Brain pericyte (primary cell): ENCODE results near the gene NFKBIA.
"Not testable (repeated sequence)": the region's sequence is repeated elsewhere in the genome, so short reads cannot be mapped to it uniquely, and the experiment has no call there.

ENCODE experiments used
- DNase-seq: peaks from one replicate; pipeline ENCODE4 v3.0.0-alpha.2; 2012; ENCODE audit warnings: low read depth, low spot score

Gene NFKBIA

GRCh38 chr14:35408026-35408425 is 3.5 kb upstream of the NFKBIA start:
- DNase-seq = no peak

GRCh38 chr14:35407306-35407630 is 2.7 kb upstream of the NFKBIA start:
- DNase-seq = no peak

- no peak for DNase-seq
Measured at GRCh38 chr14:35406506-35407305, 2.2 kb upstream of the NFKBIA start.

- no peak for DNase-seq
Measured at GRCh38 chr14:35406090-35406489, 1.5 kb upstream of the NFKBIA start.

GRCh38 chr14:35405304-35405996 is 901 bp upstream of the NFKBIA start:
- DNase-seq = no peak

- DNase-seq = peak; percentile 63
Measured at GRCh38 chr14:35403603-35404448, 723 bp downstream of the NFKBIA start.

GRCh38 chr14:35403114-35403602 is 1.4 kb downstream of the NFKBIA start:
- no peak for DNase-seq

- no peak for DNase-seq
Measured at GRCh38 chr14:35402323-35403113, 2.0 kb downstream of the NFKBIA start.

GRCh38 chr14:35401422-35402265 is 2.9 kb downstream of the NFKBIA start:
- no peak for DNase-seq

- no peak for DNase-seq
Measured at GRCh38 chr14:35400648-35401421, 3.7 kb downstream of the NFKBIA start.

GRCh38 chr14:35399083-35399937 is 5.2 kb downstream of the NFKBIA start:
- DNase-seq = no peak

- no peak for DNase-seq
Measured at GRCh38 chr14:35398071-35398584, 6.4 kb downstream of the NFKBIA start.

- not testable (repeated sequence) for DNase-seq
Measured at GRCh38 chr14:35396610-35397009, 7.9 kb downstream of the NFKBIA start.

- DNase-seq = no peak
Measured at GRCh38 chr14:35395283-35395682, 9.3 kb downstream of the NFKBIA start.

- no peak for DNase-seq
Measured at GRCh38 chr14:35394326-35395013, 10.1 kb downstream of the NFKBIA start.

- DNase-seq = no peak
Measured at GRCh38 chr14:35393826-35394225, 10.7 kb downstream of the NFKBIA start.

GRCh38 chr14:35392103-35392502 is 12.4 kb downstream of the NFKBIA start:
- DNase-seq = no peak

GRCh38 chr14:35391388-35391710 is 13.2 kb downstream of the NFKBIA start:
- DNase-seq = no peak
